ENCODE data around the gene TAMALIN.

The TAMALIN gene

DNA sequence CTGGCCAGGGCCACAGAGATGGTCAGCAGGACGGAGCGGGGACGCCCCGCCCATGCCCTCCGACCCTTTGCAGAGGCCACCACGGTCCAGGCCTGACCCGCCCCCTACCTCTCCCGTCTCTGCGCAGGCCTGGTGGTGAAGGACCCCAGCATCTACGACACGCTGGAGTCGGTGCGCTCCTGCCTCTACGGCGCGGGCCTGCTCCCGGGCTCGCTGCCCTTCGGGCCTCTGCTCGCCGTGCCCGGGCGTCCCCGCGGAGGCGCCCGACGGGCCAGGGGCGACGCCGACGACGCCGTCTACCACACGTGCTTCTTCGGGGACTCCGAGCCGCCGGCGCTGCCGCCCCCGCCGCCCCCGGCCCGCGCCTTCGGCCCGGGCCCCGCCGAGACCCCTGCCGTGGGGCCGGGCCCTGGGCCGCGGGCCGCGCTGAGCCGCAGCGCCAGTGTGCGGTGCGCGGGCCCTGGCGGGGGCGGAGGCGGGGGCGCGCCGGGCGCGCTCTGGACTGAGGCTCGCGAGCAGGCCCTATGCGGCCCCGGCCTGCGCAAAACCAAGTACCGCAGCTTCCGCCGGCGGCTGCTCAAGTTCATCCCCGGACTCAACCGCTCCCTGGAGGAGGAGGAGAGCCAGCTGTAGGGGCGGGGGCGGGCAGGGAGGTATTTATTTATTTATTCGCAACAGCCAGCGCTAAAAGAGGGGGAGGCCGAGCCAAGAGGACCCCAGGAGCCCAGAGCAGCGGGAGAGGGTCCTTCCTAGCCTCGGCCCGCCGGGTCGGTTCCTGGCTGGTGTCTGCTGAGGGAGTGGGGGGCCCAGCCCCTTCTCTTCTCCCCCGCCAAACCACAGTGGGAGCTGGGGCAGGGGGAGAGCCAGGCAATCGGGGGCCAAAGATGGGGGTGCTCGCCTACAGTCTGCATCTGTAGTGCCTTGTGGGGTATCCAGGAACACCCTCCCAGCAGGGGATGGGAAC, 8.1 kb downstream of the TAMALIN start:
- CTCF ChIA-PET, result interaction anchor here (0.8 to 13.5 kb wide), 7 partner anchors 6 to 21 kb away, joined by 3 to 437 read pairs (median 5); partner anchors contain the start of gene TAMALIN
- POLR2A ChIA-PET, result interaction anchor here (1.4 to 2.8 kb wide), 2 partner anchors 8 to 9 kb away, joined by 3 to 11 read pairs; partner anchors contain the start of gene TAMALIN
- no peak for DNase-seq
- no peak overlapping the region for H3K4me3 ChIP-seq (ENCODE audit: control insufficient read depth in 1 of 7, extremely low read depth in 1 of 7, insufficient read depth in 4 of 7, low read depth in 2 of 7, low read length in 6 of 7)
- H3K27me3 ChIP-seq (replicated peaks in 2 of 5; ENCODE audit: control insufficient read depth in 4 of 5, insufficient read depth in 5 of 5, low read length in 4 of 5), result no peaks in the 10 kb centered on the region
- H3K4me1 ChIP-seq (ENCODE audit: control extremely low read depth in 1 of 4, control insufficient read depth in 4 of 4, insufficient read depth in 4 of 4, low read length in 3 of 4), result peaks cover 0 to 12% (median 10%) of the 10 kb centered on the region in 4 experiments
- WGBS (ENCODE audit: insufficient coverage), result 94% methylated on average over 75 of the region's 93 CpGs
- H3K9me3 ChIP-seq (ENCODE audit: control extremely low read depth in 1 of 5, control insufficient read depth in 4 of 5, insufficient read depth in 2 of 5, low read depth in 1 of 5, low read length in 4 of 5), result peaks cover 0 to 4% (median 0%) of the 10 kb centered on the region in 5 experiments
- peaks cover 0 to 29% (median 8%) of the 10 kb centered on the region in 4 experiments for H3K36me3 ChIP-seq (ENCODE audit: control insufficient read depth in 4 of 4, insufficient read depth in 4 of 4, low read length in 3 of 4)
- H3K27ac ChIP-seq (ENCODE audit: insufficient read depth in 1 of 2, low read depth in 1 of 2, low read length in 2 of 2, poor library complexity in 1 of 2, severe bottlenecking in 2 of 2), result no peak overlapping the region

DNA sequence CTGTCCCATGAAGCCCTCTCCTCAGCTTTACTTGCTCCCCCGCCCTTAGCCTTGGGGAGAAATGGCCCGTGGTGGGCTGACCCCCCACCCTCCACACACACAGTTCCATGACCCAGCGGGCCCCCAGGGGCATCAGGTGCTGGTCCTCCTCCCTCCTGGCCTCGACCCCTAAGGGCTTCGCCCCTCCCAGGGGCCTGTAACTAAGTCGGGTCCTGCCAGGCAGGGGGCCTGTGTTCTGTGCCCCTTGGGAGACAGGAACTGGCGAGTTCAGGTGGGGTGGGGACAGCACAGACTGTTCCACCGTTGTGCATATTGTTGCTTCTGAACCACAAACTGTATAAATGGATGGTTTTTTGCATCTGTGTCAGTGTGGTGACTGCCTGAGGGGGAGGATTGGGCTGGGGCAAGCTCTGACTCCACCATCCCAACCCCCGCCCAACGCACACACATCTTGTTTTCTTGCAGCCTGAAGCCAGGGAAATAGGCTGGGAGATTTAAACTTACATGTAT, 8.8 kb downstream of the TAMALIN start:
- POLR2A ChIA-PET, result interaction anchor here (0.7 to 2.8 kb wide), 2 partner anchors 9 to 23 kb away, joined by 4 to 11 read pairs; partner anchors contain the start of gene TAMALIN
- WGBS (ENCODE audit: insufficient coverage), result 93% methylated on average over 6 of the region's 10 CpGs

DNA sequence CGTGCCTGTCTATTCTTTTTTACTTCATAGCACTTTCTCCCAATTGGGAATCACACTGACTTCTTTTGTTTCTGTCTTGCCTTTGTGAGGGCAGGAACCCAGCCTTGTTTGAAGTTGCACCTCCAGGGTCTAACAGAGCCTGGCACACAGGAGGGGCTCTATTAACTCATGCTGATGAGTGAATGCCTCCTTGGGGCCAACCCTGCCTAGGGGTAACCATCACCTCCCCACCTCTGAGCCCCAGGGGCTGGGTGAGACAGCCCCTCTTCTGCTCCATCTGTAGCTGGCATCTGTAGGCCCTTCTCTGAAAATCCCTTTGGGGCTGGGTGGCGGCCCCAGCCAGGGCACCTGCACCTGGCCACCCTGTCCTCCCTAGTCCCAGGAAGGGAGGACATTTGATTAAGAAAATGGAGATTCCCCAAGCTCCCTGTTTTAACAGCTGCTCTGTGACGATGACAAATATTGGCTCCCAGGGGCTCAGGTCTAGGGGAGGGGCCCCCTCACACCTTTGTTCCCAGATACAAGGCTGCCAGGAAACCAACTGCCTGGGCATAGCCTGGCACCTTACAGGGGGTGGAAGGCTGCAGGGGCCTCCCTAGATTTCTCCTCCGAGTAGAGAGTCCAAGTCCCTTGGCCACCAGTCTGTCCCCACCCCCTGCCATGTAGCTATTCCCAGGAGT, 11.8 kb downstream of the TAMALIN start:
- Histone ChIP-seq H3K36me3 (ENCODE audit: control insufficient read depth in 4 of 4, insufficient read depth in 4 of 4, low read length in 3 of 4) (peaks cover 0 to 9% (median 2%) of the 10 kb centered on the region in 4 experiments), H3K9me3 (ENCODE audit: control extremely low read depth in 1 of 5, control insufficient read depth in 4 of 5, insufficient read depth in 2 of 5, low read depth in 1 of 5, low read length in 4 of 5) (no peaks in the 10 kb centered on the region), H3K27me3 (replicated peaks in 2 of 5; ENCODE audit: control insufficient read depth in 4 of 5, insufficient read depth in 5 of 5, low read length in 4 of 5) (no peaks in the 10 kb centered on the region)

More for the DNA sequence above, 8.8 kb downstream of the TAMALIN start:
- Histone ChIP-seq H3K4me1 (ENCODE audit: control extremely low read depth in 1 of 4, control insufficient read depth in 4 of 4, insufficient read depth in 4 of 4, low read length in 3 of 4) (peaks cover 0 to 11% (median 9%) of the 10 kb centered on the region in 4 experiments), H3K36me3 (ENCODE audit: control insufficient read depth in 4 of 4, insufficient read depth in 4 of 4, low read length in 3 of 4) (peaks cover 0 to 29% (median 8%) of the 10 kb centered on the region in 4 experiments), H3K27me3 (replicated peaks in 2 of 5; ENCODE audit: control insufficient read depth in 4 of 5, insufficient read depth in 5 of 5, low read length in 4 of 5) (no peaks in the 10 kb centered on the region), H3K4me3 (ENCODE audit: control insufficient read depth in 1 of 7, extremely low read depth in 1 of 7, insufficient read depth in 4 of 7, low read depth in 2 of 7, low read length in 6 of 7) (no peak overlapping the region), H3K9me3 (ENCODE audit: control extremely low read depth in 1 of 5, control insufficient read depth in 4 of 5, insufficient read depth in 2 of 5, low read depth in 1 of 5, low read length in 4 of 5) (peaks cover 0 to 4% (median 0%) of the 10 kb centered on the region in 5 experiments), H3K27ac (ENCODE audit: insufficient read depth in 1 of 2, low read depth in 1 of 2, low read length in 2 of 2, poor library complexity in 1 of 2, severe bottlenecking in 2 of 2) (no peak overlapping the region)
- DNase-seq, result peak in 2 of 3 donors; percentile 35 to 46
- CTCF ChIA-PET, result interaction anchor here (0.8 to 12.9 kb wide), 3 partner anchors 8 to 21 kb away, joined by 4 to 437 read pairs (median 377); partner anchors contain the start of gene TAMALIN

GRCh38 chr12:52019113-52019770, 12.5 kb downstream of the TAMALIN start:
- 98% methylated on average over 9 of the region's 13 CpGs for WGBS (ENCODE audit: insufficient coverage)
- peaks cover 0 to 3% (median 0%) of the 10 kb centered on the region in 4 experiments for H3K36me3 ChIP-seq (ENCODE audit: control insufficient read depth in 4 of 4, insufficient read depth in 4 of 4, low read length in 3 of 4)
- ChIA-PET POLR2A (interaction anchor here (6.2 kb wide), 1 partner anchor 10 kb away, joined by 120 read pairs; the partner anchor contains the start of gene TAMALIN), CTCF (interaction anchor here (1.2 to 16.1 kb wide), 10 partner anchors 10 to 58 kb away, joined by 3 to 661 read pairs (median 20); partner anchors contain the start of genes ATG101, SMIM41 and TAMALIN)
- H3K4me1 ChIP-seq (ENCODE audit: control extremely low read depth in 1 of 4, control insufficient read depth in 4 of 4, insufficient read depth in 4 of 4, low read length in 3 of 4), result peaks cover 3 to 25% (median 24%) of the 10 kb centered on the region in 4 experiments
- no peaks in the 10 kb centered on the region for H3K9me3 ChIP-seq (ENCODE audit: control extremely low read depth in 1 of 5, control insufficient read depth in 4 of 5, insufficient read depth in 2 of 5, low read depth in 1 of 5, low read length in 4 of 5)
- H3K27me3 ChIP-seq (replicated peaks in 2 of 5; ENCODE audit: control insufficient read depth in 4 of 5, insufficient read depth in 5 of 5, low read length in 4 of 5), result no peaks in the 10 kb centered on the region
- DNase-seq, result peak in 1 of 3 donors; percentile 28
- H3K27ac ChIP-seq (ENCODE audit: insufficient read depth in 1 of 2, low read depth in 1 of 2, low read length in 2 of 2, poor library complexity in 1 of 2, severe bottlenecking in 2 of 2), result no peak overlapping the region
- H3K4me3 ChIP-seq (ENCODE audit: control insufficient read depth in 1 of 7, extremely low read depth in 1 of 7, insufficient read depth in 4 of 7, low read depth in 2 of 7, low read length in 6 of 7), result no peak overlapping the region

More for the DNA sequence above, 11.8 kb downstream of the TAMALIN start:
- ChIA-PET CTCF (interaction anchor here (1.6 to 16.1 kb wide), 4 partner anchors 11 to 24 kb away, joined by 4 to 437 read pairs (median 344); partner anchors contain the start of gene TAMALIN), POLR2A (interaction anchor here (6.2 kb wide), 1 partner anchor 9 kb away, joined by 120 read pairs; the partner anchor contains the start of gene TAMALIN)
- Histone ChIP-seq H3K27ac (ENCODE audit: insufficient read depth in 1 of 2, low read depth in 1 of 2, low read length in 2 of 2, poor library complexity in 1 of 2, severe bottlenecking in 2 of 2) (no peak overlapping the region), H3K4me1 (ENCODE audit: control extremely low read depth in 1 of 4, control insufficient read depth in 4 of 4, insufficient read depth in 4 of 4, low read length in 3 of 4) (peaks cover 0 to 19% (median 18%) of the 10 kb centered on the region in 4 experiments), H3K4me3 (ENCODE audit: control insufficient read depth in 1 of 7, extremely low read depth in 1 of 7, insufficient read depth in 4 of 7, low read depth in 2 of 7, low read length in 6 of 7) (no peak overlapping the region)
- 100% methylated on average over 4 of the region's 4 CpGs for WGBS (ENCODE audit: insufficient coverage)
- peak in 1 of 3 donors; percentile 22 for DNase-seq

GRCh38 chr12:52020539-52021336, 14.0 kb downstream of the TAMALIN start:
- POLR2A ChIA-PET, result interaction anchor here (1.6 to 6.4 kb wide), 3 partner anchors 11 to 28 kb away, joined by 11 to 120 read pairs (median 38); partner anchors contain the start of gene TAMALIN
- CTCF ChIA-PET, result interaction anchor here (0.8 to 16.1 kb wide), 17 partner anchors 9 to 207 kb away, joined by 3 to 661 read pairs (median 5); partner anchors contain the start of genes ATG101, SMIM41 and TAMALIN

More at GRCh38 chr12:52020539-52021336, 14.0 kb downstream of the TAMALIN start:
- peak overlapping the region in 5 of 7 experiments; percentile 11 to 72 (median 39) for H3K4me3 ChIP-seq (ENCODE audit: control insufficient read depth in 1 of 7, extremely low read depth in 1 of 7, insufficient read depth in 4 of 7, low read depth in 2 of 7, low read length in 6 of 7)
- H3K36me3 ChIP-seq (ENCODE audit: control insufficient read depth in 4 of 4, insufficient read depth in 4 of 4, low read length in 3 of 4), result no peaks in the 10 kb centered on the region
- 2% methylated on average over 7 of the region's 9 CpGs for WGBS (ENCODE audit: insufficient coverage)
- DNase-seq, result peak; percentile 75 to 84 (median 82)
- H3K4me1 ChIP-seq (ENCODE audit: control extremely low read depth in 1 of 4, control insufficient read depth in 4 of 4, insufficient read depth in 4 of 4, low read length in 3 of 4), result peaks cover 8 to 40% (median 38%) of the 10 kb centered on the region in 4 experiments
- H3K27ac ChIP-seq (ENCODE audit: insufficient read depth in 1 of 2, low read depth in 1 of 2, low read length in 2 of 2, poor library complexity in 1 of 2, severe bottlenecking in 2 of 2), result no peak overlapping the region
- H3K9me3 ChIP-seq (ENCODE audit: control extremely low read depth in 1 of 5, control insufficient read depth in 4 of 5, insufficient read depth in 2 of 5, low read depth in 1 of 5, low read length in 4 of 5), result no peaks in the 10 kb centered on the region
- no peaks in the 10 kb centered on the region for H3K27me3 ChIP-seq (replicated peaks in 2 of 5; ENCODE audit: control insufficient read depth in 4 of 5, insufficient read depth in 5 of 5, low read length in 4 of 5)
